ENCODE results near the gene GRIK4. TPM values are rescaled to one million over a fixed set of nuclear protein-coding genes. Genes with fewer than 3 reads are reported as not detected.
"Not testable (repeated sequence)": the region's sequence is repeated elsewhere in the genome, so short reads cannot be mapped to it uniquely, and the experiment has no call there.

GRIK4 gene
- total RNA-seq, 1 donor from 2014 or later = 0.39 TPM

DNA sequence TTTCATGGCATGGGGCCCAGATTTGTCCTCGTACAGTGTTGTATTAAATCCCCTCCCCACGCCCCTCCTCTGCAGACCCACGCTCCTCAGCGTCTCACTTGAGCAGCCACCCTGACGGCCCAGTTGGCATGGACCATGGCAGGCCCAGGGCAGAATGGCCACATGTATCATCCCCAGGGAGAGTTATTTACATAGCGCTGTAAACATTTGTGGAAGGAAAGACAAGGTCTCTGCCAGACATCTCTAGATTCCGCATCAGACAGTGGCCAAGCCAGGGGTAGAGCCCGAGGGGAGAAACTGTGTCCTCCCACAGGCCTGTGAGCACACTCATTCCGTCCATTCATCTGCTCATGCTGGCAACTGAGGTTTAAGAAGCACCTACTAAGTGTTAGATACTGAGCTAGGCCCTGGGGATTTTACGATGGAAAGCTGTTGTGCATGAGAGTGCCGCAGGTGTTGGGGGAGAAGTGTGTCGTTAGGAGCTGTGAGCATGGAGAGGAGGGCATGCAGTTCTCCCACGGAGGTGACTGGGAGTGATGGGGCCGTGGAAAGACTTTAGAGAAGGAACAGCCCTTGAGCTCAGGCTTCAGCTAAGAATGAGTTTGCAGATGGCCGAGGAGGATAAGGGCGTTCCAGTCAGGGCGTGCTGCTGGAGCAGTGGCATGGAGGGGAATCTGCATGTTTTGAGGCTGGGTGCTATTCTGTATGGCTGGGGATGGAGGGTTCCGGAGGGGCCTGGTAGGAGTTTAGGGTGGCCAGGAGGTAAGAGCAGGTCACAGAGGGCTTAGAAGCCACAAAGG is 94.9 kb downstream of the GRIK4 start:
- DNase-seq = no peak

DNA sequence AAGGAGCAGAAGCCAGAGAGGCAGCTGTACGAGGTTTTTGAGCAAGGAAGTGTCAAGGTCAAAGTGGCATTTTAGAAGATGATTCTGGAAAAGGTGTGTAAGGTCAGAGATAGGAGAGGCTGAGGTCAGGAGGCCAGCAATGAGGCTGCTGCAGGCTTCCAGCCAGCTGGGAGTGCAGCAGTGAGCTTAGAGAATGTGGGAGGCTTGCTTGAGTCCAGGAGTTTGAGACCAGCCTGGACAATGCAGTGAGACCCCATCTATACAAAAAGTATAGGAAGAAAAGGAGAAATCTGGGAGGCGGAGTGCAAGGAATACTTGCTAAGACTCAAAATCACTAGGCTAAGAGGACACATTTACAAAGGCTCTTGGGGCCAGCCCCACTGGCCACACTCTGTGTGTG is 96.5 kb downstream of the GRIK4 start:
- DNase-seq = no peak

DNA sequence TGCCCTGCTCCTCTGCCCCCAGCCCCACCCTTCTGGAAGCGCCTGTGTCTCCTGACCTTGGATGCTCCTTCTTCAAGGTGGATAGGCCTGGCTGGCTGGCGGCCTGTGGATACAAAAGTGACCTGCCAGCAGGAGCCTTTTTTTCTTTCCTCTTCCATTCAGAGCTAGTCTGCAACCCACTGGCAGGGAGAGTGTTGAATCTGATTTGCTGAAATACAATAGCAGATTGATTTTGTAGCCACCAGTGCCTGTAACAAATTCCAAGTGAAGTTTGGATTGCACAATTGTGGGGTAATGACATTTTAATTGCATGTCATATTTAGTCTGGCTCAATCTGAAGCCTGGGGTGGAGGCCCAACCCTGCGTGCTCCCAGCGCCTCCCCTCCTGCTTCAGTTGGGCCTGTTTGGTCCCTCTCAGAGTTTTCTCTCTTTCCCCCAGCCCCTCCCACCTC is 97.2 kb downstream of the GRIK4 start:
- peak; percentile 88 for DNase-seq

DNA sequence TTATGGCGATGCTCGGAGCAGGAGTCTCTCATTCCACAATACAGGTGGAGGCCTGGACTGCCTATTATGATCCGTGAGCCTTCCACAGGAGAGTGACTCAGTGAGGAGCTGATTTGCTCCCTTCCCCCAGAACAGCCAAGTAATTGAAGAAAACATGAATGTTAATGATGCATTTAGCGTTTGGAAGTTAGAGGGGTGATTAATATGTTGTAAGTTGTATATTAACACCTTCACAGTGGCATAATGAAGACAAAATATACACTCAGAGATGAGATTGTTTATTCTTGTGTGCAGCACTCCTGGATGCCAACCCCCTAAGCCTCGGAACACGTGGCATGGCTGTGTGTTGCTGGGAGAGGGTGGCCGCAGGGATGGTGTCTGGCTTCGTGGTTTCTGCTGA is 98.6 kb downstream of the GRIK4 start:
- DNase-seq = no peak

DNA sequence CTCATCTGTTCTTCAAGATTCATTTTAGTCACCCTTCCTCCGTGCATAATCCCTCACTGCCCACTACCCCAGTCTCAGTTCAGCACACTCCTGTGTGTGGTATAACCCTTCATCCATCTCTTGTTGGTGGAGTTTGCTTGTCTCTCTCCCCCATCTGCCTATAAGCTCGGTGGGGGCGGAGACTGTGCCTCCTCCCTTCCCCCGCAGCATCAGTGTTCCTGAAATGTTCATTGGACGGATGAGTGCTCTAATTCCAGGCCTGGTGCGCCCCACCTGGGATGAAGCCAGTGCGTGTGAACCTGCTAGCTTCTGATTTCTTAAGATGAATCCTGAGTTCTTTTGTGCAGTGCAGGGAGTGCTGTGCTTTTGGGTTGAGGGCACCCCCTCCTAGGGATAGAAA is 100.0 kb downstream of the GRIK4 start:
- DNase-seq = no peak

DNA sequence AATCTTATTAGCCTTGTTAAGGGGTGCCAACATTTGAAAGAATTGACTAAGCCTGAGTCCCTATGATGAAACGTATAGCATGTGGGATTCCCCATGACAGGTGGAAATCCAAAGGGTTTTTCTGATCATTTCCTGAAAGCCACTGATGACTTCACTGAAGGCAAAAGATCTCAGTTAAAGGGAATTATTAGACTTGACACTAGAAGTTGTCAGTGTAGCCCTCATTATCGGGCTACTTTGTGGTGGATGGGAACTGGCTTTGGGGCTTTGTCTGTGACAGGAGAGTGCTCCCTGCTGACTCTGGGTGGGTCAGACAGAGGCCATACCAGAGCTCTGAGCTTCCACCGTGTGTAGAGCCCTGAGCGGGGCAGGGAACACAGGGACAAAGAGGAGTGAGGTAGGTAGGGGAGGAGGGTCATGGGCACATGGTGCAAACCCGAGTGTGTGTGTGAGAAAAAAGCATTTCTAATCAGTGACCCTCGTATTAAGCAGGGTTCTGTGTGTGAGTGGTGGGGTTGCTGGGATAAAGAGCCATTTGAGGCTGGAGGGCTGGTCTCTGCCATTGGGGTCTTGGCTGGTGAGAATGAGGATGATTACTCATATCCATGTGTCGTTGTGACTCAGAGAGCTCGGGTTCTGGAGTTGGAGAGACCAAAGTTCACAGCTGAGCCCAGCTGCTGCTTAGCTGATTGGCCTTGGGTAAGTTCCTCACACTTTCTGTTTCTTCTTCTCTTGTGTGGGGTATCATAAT is 101.1 kb downstream of the GRIK4 start:
- DNase-seq = no peak

DNA sequence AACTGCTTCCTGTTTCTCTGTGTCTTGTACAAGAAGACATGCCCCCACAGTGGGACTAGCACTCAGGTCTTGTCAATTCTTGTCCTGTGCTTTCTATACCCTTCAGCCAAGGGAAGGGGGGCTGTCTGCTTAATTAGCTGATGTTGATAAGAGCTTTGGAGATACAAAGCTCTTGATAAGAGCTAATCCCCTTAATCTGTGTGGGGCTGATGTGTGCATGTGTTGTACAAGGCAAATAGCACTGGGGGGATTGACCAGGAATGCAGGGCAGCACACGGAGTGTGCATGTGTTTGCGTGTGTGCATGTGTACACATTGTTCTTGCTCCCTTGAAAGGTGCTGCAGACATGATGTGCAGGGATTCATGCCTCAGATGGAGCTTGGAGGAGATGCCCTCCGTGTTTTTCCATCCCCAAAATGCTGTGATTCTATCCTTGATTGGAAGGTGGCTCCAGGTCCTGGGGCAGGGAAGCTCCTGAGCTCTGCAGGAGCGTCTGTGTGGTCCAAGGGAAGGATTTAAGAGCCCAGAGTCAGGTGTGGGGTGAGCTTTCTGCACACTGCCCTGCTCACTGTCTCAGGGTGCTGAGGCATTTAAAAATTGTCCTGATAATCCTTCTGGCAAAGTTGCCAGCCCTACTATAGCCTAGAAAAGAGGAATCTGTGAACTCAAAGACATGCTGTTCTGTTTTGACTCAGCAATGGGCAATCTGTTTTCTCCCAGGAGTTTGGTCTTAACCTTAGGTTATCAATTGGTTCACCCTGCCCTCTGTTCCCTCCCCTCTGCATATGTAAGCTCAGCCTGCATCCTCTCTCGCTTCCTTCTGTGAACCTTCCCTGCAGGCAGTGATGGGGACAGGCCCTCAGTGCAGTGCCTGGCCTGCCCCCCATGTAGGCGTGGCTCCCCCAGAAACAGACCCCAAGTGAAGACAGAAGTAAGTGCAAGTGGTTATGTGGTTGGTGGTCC is 102.0 kb downstream of the GRIK4 start:
- DNase-seq = no peak

DNA sequence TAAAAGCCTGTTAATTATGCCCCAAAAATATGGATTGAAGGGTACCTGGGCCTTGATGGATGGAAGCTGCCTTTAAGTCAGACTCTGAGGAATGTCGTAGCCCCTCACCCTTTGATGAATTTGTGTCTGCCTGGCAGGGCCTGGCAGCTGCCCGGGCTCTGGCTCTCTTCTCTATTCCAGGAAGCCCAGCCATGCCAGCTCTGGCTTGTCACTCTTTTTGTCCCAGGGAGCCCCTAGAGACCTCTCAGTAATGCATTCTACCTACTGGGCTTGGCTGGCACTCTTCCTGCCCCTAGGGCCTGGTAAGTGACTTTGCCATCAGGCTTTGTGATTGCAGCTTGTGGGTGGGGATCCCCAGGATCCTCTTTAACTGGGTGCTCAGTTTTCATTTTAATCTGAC is 103.8 kb downstream of the GRIK4 start:
- no peak for DNase-seq

DNA sequence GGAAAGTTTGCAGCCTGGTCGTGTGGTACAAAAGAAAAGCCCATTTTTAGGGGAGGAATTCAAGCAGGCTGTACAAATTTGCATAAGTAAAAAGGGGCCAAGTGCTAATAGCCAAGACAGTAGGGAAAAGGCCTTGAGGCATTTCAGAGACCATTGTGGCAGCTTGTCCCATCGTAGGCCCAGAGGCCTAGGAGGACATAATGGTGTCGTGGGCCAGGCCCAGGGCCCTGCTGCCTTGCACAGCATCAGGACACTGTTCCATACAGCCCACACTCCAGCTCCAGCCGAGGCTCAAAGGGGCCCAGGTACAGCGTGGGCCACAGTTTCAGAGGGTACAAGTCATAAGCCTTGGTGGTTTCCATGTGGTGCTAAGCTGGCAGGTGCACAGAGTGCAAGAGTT is 106.9 kb downstream of the GRIK4 start:
- DNase-seq = no peak

DNA sequence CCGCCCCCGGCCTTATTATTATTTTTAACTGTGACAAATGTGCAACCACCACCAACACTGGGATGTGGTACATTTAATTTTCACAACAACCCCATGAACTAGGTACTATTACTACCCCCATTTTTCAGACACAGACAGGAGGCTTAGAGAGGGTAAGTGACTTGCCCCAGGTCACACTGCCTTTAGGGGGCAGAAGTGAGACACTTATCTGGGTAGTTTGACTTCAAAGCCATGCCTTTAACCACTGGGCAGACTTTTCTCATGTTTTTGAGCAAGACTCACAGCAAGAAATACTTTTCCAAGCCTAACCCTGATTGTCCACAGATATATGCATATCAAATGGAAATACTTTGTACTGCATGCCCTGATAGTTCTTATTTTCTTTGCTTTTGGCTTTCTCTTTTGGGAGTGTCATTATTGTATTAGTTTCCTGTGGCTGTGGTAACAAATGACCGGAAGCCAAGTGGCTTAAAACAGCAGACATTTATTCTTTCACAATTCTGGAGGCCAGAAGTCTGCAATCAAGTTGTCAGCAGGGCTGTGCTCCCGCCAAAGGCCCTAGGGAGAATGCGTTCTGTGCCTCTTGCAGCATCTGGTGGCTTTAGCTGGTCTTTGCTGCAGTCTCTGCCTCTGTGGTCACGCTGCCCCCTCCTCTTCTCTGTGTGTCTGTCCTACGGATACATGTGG is 110.8 kb downstream of the GRIK4 start:
- DNase-seq = no peak

DNA sequence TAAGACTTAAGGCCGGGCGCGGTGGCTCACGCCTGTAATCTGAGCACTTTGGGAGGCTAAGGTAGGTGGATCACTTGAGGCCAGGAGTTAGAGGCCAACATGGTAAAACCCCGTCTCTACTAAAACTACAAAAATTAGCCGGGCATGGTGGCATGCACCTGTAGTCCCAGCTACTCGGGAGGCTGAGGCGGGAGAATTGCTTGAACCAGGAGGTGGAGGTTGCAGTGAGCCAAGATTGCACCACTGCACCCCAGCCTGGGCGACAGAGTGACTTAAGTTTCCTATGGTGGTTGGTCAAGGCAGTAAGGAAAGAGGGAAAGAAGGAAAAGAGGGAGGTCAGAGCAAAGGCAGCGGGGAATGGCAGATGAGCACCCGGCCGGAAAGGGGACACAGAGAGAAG is 113.4 kb downstream of the GRIK4 start:
- not testable (repeated sequence) for DNase-seq

DNA sequence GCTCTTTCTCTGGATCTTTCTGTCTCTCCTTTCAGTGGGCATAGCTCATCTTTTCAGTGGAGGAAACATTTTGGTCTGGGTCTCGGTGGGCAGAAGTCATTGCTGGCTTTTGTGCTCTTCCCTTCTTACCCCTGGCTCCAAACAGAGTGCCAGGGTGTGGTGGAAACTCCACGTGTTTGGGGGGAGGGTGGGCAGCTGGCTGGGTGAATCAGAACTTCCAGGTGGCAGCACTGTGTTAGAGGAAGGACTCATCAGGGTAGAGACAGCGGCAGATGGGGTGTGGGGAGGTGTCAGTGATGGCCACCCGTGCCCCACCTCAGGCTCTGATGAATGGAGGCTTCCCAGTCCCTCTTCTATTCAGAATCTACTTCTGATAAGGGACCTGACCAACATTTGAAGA is 114.0 kb downstream of the GRIK4 start:
- no peak for DNase-seq

DNA sequence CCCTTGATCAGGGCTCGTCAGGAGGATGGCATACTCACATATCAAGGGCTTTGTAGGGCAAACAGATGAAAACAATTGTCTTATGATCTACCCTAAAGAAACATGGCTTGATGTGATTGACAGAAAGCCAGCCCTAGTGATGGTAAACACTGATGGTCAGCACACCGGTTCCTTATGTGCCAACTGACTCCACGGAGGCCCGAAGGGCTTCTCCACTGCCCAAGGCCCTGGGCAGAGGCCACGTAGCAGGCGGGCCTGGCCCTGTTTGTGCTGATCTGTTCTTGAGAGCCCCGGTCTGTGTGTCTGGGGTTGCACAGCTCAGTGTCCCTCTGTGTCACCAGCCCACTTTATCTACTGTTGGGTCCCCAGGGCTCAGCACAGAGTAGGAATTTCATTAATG is 115.2 kb downstream of the GRIK4 start:
- DNase-seq = no peak

DNA sequence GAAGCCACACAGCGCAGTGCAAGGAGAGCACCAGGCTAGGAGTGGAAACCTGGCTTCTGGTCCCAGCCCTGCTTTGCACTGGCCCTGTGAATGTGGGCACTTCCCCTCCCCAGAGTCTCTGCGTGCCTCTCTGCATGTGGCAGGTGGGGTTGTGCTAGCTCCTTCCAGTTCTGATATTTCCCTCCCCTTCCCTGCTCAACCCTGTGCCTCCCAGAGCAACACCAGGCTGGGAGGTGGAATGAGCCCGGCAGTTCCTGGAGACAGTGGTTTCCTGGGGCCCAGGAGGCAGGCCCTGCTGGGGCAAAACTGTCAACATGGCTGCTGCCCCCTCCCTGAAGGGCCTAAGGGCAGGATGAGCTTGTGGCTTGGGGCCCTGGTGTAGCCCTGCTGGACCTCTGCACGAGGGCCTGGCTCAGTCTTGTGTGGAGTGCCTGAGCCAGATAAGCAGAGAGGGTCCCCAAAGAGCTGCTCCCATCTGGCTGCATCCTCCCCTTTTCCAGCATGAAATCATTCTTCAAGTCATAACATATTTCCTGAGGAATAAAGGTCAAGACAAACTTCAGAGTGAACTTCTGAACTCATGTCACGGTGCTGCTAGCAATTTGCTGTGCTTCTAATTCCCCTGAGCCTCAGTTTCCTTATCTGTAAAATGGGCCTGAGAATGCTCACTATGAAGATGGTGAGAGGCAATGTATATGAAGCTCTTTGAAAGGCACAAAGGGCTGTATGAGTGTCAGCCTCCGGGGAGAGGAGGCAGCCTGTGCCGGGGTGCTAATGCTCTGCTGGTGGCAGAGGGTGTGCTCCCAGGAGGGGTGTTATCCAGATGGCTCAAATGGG is 116.0 kb downstream of the GRIK4 start:
- DNase-seq = no peak

DNA sequence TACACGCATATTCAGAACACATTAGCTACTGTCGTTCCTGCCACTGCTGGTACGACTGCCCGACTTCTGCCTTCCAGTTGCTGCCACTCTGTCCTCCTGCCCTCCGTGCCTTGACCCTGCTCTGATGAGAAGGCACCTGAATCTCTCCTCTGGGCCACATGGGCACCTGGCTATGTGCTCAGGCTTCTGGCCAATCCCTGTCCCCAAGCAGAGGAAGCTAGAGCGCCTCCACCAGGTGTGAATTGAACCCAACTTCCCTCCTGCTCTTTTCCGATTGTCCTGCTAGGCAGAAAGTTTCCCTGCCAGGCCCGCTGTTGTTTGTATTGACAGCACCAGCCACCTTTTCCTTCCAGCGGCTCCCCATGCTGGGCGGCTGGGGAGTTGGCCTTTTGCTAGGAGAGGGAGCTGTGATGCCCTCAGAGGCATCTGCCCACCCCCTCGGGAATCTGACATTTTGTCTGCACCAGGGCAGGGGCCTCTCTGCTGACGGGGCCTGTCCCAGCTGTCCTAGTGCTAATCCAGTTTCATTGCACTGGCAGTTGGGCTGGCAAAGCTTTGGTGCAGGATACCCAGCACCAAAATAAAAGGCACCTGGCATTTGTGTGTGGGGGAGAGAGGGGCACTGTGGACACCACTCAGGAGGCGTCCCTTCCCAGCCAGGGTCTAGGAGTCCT is 118.0 kb downstream of the GRIK4 start:
- no peak for DNase-seq

DNA sequence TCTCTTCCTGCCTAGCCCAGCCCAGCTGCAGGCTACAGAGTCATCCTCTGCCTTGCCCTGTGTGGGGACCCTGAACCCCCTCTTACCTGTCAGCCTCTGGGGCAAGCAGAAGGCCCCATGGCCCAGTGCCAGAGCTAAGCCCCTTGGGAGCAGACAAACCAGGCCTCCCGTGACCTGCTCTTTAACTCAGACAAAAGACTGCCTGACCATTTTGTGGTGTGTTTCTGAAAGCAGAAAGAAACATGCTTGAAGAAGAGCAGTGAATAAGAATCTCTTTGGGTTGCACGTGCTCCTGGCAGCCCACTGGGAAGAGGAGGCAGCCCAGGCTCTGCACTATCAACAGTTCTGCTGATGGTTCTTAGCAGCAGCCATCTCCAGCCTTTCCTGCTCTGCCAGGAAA is 118.6 kb downstream of the GRIK4 start:
- DNase-seq = no peak

DNA sequence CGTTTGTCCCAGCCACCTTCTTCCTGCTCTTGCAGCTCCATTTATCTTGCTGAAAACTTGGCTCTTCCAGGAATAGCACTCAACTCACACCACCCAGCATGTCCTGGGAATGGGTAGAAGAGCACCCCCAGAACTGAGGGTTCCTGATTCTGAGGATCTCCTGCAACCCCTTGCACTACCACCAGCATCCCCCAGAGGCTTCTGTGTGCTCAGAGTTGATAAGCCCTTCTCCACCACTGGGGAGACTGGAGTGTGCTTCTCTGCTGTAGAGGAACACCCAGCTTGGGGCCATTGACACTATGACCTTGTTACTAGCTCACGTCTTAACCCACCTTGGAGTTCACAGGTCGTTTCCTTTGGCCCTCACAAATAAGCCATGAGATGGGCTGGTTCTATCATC is 121.0 kb downstream of the GRIK4 start:
- no peak for DNase-seq

DNA sequence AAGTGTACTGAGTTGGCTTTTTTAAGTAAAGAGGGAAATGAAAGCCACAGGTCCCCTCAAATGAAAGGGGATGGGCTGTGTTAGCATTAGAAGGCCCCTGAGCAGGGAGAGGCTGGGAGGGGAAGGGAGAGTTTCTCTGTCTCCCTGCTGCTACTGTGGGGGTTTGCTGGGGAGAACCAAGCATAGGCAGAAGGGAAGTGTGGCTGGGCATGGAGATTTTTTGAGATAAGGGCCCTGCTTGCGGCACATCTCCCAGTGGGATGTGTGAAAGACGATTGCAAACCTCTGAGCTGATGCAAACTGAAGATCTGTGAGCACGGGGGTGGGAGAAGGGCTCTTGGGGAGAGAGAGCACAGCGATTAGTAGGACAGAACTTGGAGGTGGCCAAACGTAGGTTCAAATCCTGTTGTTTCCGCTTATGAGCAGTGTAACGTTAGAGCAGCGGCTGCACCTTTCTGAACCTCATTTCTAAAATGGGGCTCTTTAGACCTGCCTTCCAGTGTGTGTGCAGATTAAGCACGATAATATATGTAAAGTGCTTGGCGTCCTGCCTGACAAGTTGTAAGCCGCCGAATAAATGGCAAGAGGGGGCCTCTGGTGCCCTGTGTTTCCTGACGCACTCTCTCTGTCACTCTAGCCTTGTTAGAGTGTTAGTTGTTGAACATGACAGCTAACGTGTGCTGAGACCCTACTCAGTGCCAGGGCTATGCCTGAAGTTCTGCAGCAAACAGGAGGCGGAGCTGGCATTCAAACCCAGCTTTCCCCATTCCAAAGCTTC is 122.3 kb downstream of the GRIK4 start:
- DNase-seq = no peak

DNA sequence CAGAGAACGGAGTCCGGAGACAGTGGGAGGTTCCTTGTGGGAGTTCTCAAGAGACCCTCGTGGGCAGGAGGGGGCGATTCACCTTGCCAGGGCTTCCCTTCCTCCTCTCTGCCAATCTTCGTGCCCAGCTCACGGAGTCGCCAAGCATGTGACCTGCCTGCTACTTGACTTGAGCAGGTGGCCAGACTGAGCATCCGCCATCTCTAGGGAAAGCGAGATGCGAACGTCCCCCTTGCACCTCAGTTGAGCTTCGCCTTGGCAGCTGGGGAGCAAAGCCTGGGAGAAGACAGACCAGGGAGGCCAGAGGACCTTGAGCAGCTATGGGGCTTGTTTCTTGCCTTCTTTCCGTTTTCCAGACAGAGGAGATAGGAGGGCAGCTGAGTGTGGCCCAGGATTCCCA is 123.2 kb downstream of the GRIK4 start:
- DNase-seq = no peak
